CD4-positive, alpha-beta T cell (primary cell): ENCODE results near the gene LRP1B. TPM values are rescaled to one million over a fixed set of nuclear protein-coding genes. Genes with fewer than 3 reads are reported as not detected.

ENCODE experiments used
- ATAC-seq: fragments of 200-7000 bp; cut with Tn5 transposase; one replicate; pipeline ENCODE4 v1.10.0; 2022; ENCODE audit warnings: mild to moderate bottlenecking; ENCODE audit not compliant: poor library complexity
- CTCF ChIA-PET: fragments of 350-600 bp; sonication (Branson Sonifier 250); formaldehyde crosslinking; loops from one replicate; lab custom pipeline; 2021; ENCODE audit warnings: antibody characterized with exemption, inconsistent platforms; lab: Charles Lee
- POLR2A ChIA-PET: fragments of 350-600 bp; sonication (Branson Sonifier 250); formaldehyde crosslinking; loops from one replicate; lab custom pipeline; 2021; ENCODE audit warnings: antibody characterized with exemption, inconsistent platforms; lab: Charles Lee
- DNase-seq, 14 experiments: peaks; one replicate each; pipeline ENCODE4 v3.0.0-alpha.2; 2013 to 2020; ENCODE audit warnings: mixed read lengths in 2 of 14
- H3K27ac ChIP-seq, 2 donors: one replicate each; pipeline versions ENCODE4 v1.5.1 to v1.7.0; 2013; ENCODE audit warnings: low read length in 2 of 2, low read depth in 1 of 2, mild to moderate bottlenecking in 1 of 2
- H3K27me3 ChIP-seq, 2 experiments: 1 replicate in 1 of 2; 2 replicates in 1 of 2; pipeline versions ENCODE4 v1.6.1 to v1.7.0; 2013; ENCODE audit warnings: low read length in 2 of 2, control low read depth in 1 of 2, mild to moderate bottlenecking in 1 of 2, moderate library complexity in 1 of 2; ENCODE audit not compliant: insufficient read depth in 2 of 2, control insufficient read depth in 1 of 2
- H3K36me3 ChIP-seq: one replicate; pipeline ENCODE4 v1.6.1; 2013; ENCODE audit warnings: low read length, control low read depth; ENCODE audit not compliant: insufficient read depth
- H3K4me1 ChIP-seq: one replicate; pipeline ENCODE4 v1.6.1; 2013; ENCODE audit warnings: low read length, control low read depth; ENCODE audit not compliant: insufficient read depth
- H3K4me3 ChIP-seq: one replicate; pipeline ENCODE4 v1.5.1; 2013; ENCODE audit warnings: mild to moderate bottlenecking, low read length, moderate library complexity
- H3K9me3 ChIP-seq, 2 experiments: 1 replicate in 1 of 2; 2 replicates in 1 of 2; pipeline versions ENCODE4 v1.6.1 to v1.7.0; 2013; ENCODE audit warnings: low read length in 2 of 2, mild to moderate bottlenecking in 2 of 2, control low read depth in 1 of 2, moderate library complexity in 1 of 2; ENCODE audit not compliant: control insufficient read depth in 1 of 2, insufficient read depth in 1 of 2
- H3K27ac Mint-ChIP-seq: one replicate; pipeline ENCODE4 v1.8.0; 2020; ENCODE audit warnings: mixed read lengths
- H3K27me3 Mint-ChIP-seq: one replicate; pipeline ENCODE4 v1.8.0; 2021; ENCODE audit warnings: mixed read lengths
- H3K36me3 Mint-ChIP-seq: one replicate; pipeline ENCODE4 v1.8.0; 2021; ENCODE audit warnings: low read depth, mixed read lengths
- H3K4me1 Mint-ChIP-seq: one replicate; pipeline ENCODE4 v1.8.0; 2021; ENCODE audit warnings: low read depth, mixed read lengths
- H3K4me3 Mint-ChIP-seq: one replicate; pipeline ENCODE4 v1.8.0; 2020; ENCODE audit warnings: mild to moderate bottlenecking, mixed read lengths
- H3K9me3 Mint-ChIP-seq: one replicate; pipeline ENCODE4 v1.8.0; 2020; ENCODE audit warnings: mixed read lengths
- intact Hi-C, 2 experiments: fragments of 100-400 bp; cut with DNase I in 1 of 2; cut with micrococcal nuclease in 1 of 2; formaldehyde crosslinking; loops; one replicate each; pipeline versions ENCODE4 v1.15.1 to v1.9.0; 2023 to 2025; cut with DNase I, micrococcal nuclease
- total RNA-seq, 174 experiments: library from RNA in 2 of 174; stranded (reverse) in 2 of 174; gene quantifications; one replicate each; pipeline ENCODE4 v1.2.3 and lab custom pipeline; 2021 to 2026
- TF ChIP-seq, protein P1 (sequence below): fragments of 200-600 bp; IDR thresholded peaks from one replicate; pipeline ENCODE4 v1.8.0; 2022; ENCODE audit warnings: antibody characterized with exemption, mild to moderate bottlenecking

The LRP1B gene
- total RNA-seq, 2 experiments from 2014 or later, result not detected

DNA sequence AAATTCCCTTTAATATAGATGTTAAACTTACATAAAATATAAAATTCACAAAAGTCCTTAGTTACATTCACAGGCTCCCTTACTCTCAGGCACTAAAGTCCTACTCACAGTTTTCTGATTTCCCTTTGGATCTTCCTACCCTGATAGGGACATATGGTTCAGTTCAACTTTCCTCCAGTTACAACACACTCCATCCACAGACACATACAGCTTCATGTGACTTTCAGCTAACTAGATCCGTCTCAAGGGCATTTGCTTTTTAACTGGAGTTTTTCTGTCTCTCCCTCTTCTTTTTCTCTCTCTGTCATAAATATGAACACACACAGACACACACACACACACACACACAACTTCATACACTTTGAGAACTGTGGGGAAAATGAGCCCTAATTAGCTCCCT is 419.2 kb downstream of the LRP1B start:
- no peak for DNase-seq
- Mint-ChIP-seq H3K36me3 (no peaks in the 10 kb centered on the region), H3K27me3 (no peaks in the 10 kb centered on the region), H3K4me3 (no peak overlapping the region), H3K27ac (no peak overlapping the region), H3K9me3 (peaks cover 9% of the 10 kb centered on the region), H3K4me1 (no peaks in the 10 kb centered on the region)
- no peak overlapping the region for H3K27ac ChIP-seq
- ChIA-PET POLR2A (no interaction called here), CTCF (no interaction called here)
- no peak for ATAC-seq
- no peak overlapping the region for H3K4me3 ChIP-seq
- no peaks in the 10 kb centered on the region for H3K4me1 ChIP-seq
- intact Hi-C loops, result no loop called here
- TF ChIP-seq, protein P1, sequence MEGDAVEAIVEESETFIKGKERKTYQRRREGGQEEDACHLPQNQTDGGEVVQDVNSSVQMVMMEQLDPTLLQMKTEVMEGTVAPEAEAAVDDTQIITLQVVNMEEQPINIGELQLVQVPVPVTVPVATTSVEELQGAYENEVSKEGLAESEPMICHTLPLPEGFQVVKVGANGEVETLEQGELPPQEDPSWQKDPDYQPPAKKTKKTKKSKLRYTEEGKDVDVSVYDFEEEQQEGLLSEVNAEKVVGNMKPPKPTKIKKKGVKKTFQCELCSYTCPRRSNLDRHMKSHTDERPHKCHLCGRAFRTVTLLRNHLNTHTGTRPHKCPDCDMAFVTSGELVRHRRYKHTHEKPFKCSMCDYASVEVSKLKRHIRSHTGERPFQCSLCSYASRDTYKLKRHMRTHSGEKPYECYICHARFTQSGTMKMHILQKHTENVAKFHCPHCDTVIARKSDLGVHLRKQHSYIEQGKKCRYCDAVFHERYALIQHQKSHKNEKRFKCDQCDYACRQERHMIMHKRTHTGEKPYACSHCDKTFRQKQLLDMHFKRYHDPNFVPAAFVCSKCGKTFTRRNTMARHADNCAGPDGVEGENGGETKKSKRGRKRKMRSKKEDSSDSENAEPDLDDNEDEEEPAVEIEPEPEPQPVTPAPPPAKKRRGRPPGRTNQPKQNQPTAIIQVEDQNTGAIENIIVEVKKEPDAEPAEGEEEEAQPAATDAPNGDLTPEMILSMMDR, result no peak
- no peaks in the 10 kb centered on the region for H3K27me3 ChIP-seq
- peaks cover 0 to 6% of the 10 kb centered on the region in 2 experiments for H3K9me3 ChIP-seq
- no peaks in the 10 kb centered on the region for H3K36me3 ChIP-seq

DNA sequence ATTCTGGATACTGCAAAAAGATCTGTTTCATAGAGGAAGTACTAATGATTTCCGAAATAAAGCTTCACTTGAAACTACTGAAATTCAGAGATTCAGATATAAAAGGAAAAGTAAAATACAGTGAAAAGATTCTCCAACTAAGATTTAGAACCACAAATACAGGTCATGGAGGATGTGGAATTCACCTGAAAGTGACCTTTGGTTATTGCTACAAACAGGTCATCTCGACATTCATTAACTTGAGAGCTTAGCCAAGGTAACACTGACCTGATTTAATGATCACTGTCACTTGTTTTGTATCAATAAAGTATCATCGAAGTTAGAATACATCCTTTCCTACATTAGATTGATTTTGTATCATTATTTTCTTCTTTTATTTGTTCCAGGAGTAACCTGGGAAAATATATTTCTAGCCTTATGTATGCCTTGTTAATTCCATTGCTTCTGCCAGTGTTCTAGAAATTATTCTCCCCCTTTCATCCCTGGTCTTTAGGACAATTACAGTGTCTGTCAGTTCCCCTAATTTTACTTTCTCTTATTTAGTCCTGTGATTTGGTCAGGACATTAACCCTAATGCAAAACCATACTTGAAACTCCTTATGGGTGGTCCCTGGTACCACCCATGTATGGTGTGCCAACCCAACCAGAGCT is 420.1 kb downstream of the LRP1B start:
- intact Hi-C loops, result no loop called here
- Mint-ChIP-seq H3K27me3 (no peaks in the 10 kb centered on the region), H3K9me3 (peaks cover 9% of the 10 kb centered on the region), H3K4me1 (no peaks in the 10 kb centered on the region), H3K27ac (no peak overlapping the region), H3K4me3 (no peak overlapping the region), H3K36me3 (no peaks in the 10 kb centered on the region)
- TF ChIP-seq, protein P1, result no peak
- Histone ChIP-seq H3K4me3 (no peak overlapping the region), H3K27ac (no peak overlapping the region), H3K36me3 (no peaks in the 10 kb centered on the region), H3K4me1 (no peaks in the 10 kb centered on the region), H3K27me3 (no peaks in the 10 kb centered on the region), H3K9me3 (peaks cover 0 to 6% of the 10 kb centered on the region in 2 experiments)
- ATAC-seq (no peak), DNase-seq (no peak)
- ChIA-PET CTCF (no interaction called here), POLR2A (no interaction called here)

DNA sequence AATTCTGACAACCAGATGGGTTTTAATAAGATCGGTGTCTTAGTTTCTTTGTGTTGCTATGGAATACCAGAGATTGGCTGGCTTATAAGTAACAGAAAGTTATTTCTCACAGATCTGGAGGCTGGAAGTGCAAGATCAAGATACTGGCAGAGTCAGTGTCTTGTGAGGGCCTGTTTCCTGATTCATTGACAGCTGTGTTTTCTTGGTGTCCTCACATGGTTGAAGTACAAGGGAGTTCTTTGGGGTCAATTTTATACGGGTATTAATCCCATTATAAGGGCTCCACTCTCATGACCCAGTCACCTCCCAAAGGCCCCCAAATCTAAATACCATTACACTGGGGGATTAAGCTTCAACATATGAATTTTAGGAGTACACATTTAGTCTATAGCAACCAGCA is 421.1 kb downstream of the LRP1B start:
- intact Hi-C loops, result no loop called here
- POLR2A ChIA-PET, result no interaction called here
- H3K27me3 ChIP-seq, result no peaks in the 10 kb centered on the region
- no peak overlapping the region for H3K4me3 ChIP-seq
- H3K27ac ChIP-seq, result no peak overlapping the region
- H3K27me3 Mint-ChIP-seq, result no peaks in the 10 kb centered on the region
- no peak overlapping the region for H3K27ac Mint-ChIP-seq
- CTCF ChIA-PET, result no interaction called here
- H3K36me3 Mint-ChIP-seq, result no peaks in the 10 kb centered on the region
- no peak overlapping the region for H3K4me3 Mint-ChIP-seq
- no peaks in the 10 kb centered on the region for H3K9me3 ChIP-seq
- TF ChIP-seq, protein P1, result no peak
- H3K4me1 Mint-ChIP-seq, result no peaks in the 10 kb centered on the region
- ATAC-seq, result no peak
- H3K4me1 ChIP-seq, result no peaks in the 10 kb centered on the region
- H3K36me3 ChIP-seq, result no peaks in the 10 kb centered on the region
- peaks cover 9% of the 10 kb centered on the region for H3K9me3 Mint-ChIP-seq
- no peak for DNase-seq
